Smooth muscle cell (in vitro differentiated cells): ENCODE results near the gene WAPL. TPM values are rescaled to one million over a fixed set of nuclear protein-coding genes. Genes with fewer than 3 reads are reported as not detected.

Experiments used
- DNase-seq: peaks from one replicate; lab custom pipeline; 2025; ENCODE audit not compliant: unreplicated experiment; lab: John Stamatoyannopoulos, UW
- H2AFZ ChIP-seq: fragments of 200-600 bp; sonication (generic); 2 replicates; pipeline ENCODE4 v1.6.0; 2016; ENCODE audit warnings: antibody characterized with exemption, low read depth, mild to moderate bottlenecking
- H3F3A ChIP-seq: fragments of 200-600 bp; sonication (generic); 2 replicates; pipeline ENCODE4 v1.6.0; 2017; ENCODE audit warnings: antibody characterized with exemption, low read depth
- H3K27ac ChIP-seq: fragments of 200-600 bp; sonication (generic); 2 replicates; pipeline ENCODE4 v1.5.1; 2016; ENCODE audit warnings: low read depth, mild to moderate bottlenecking
- H3K27me3 ChIP-seq: fragments of 200-600 bp; sonication (generic); 2 replicates; pipeline ENCODE4 v1.6.1; 2016; ENCODE audit warnings: low read depth, mild to moderate bottlenecking
- H3K36me3 ChIP-seq: fragments of 200-600 bp; sonication (generic); 2 replicates; pipeline ENCODE4 v1.5.1; 2016; ENCODE audit warnings: low read depth
- H3K4me1 ChIP-seq: fragments of 200-600 bp; sonication (generic); 2 replicates; pipeline ENCODE4 v1.5.1; 2016; ENCODE audit warnings: low read depth
- H3K4me2 ChIP-seq: fragments of 200-600 bp; sonication (generic); 2 replicates; pipeline ENCODE4 v1.6.0; 2016; ENCODE audit warnings: mild to moderate bottlenecking
- H3K4me3 ChIP-seq: fragments of 200-600 bp; sonication (generic); 2 replicates; pipeline ENCODE4 v1.5.1; 2016; ENCODE audit warnings: mild to moderate bottlenecking
- H3K79me2 ChIP-seq: fragments of 200-600 bp; sonication (generic); 2 replicates; pipeline ENCODE4 v1.6.0; 2016; ENCODE audit warnings: low read depth, mild to moderate bottlenecking
- H3K9ac ChIP-seq: fragments of 200-600 bp; sonication (generic); 2 replicates; pipeline ENCODE4 v1.6.0; 2016; ENCODE audit warnings: low read depth
- H3K9me3 ChIP-seq: fragments of 200-600 bp; sonication (generic); replicated peaks from 2 replicates; pipeline ENCODE4 v1.5.1; 2016; ENCODE audit warnings: low read depth
- H4K20me1 ChIP-seq: fragments of 200-600 bp; sonication (generic); 2 replicates; pipeline ENCODE4 v1.6.0; 2016; ENCODE audit warnings: low read depth
- WGBS: methylation state at CpG from one replicate; pipeline ENCODE4 v1.1.7; 2016; ENCODE audit warnings: low lambda C conversion rate; 5-methylcytosine and 5-hydroxymethylcytosine counted together
- polyA plus RNA-seq: library from polyadenylated mRNA; unstranded; fragments of >200 nt; fragmentation: Nextera tagmentation; extraction: Ambion mirVana; gene quantifications from 2 replicates; pipeline ENCODE4 v1.2.1, GENCODE V29; 2016
- total RNA-seq: library from RNA; depleted of rRNA; stranded (reverse); fragments of >200 nt; gene quantifications from 2 replicates; pipeline ENCODE4 v1.2.3, GENCODE V29; 2014
- TF ChIP-seq, protein P1 (sequence below): fragments of 200-600 bp; sonication (generic); IDR thresholded peaks from 2 replicates; pipeline ENCODE4 v1.5.1; 2017; ENCODE audit warnings: borderline replicate concordance, mild to moderate bottlenecking, antibody characterized with exemption; ENCODE audit not compliant: insufficient read depth, poor library complexity, severe bottlenecking

Gene WAPL
- total and polyA plus RNA-seq, 2 experiments from 2014 or later = 14.0 to 30.5 TPM

DNA sequence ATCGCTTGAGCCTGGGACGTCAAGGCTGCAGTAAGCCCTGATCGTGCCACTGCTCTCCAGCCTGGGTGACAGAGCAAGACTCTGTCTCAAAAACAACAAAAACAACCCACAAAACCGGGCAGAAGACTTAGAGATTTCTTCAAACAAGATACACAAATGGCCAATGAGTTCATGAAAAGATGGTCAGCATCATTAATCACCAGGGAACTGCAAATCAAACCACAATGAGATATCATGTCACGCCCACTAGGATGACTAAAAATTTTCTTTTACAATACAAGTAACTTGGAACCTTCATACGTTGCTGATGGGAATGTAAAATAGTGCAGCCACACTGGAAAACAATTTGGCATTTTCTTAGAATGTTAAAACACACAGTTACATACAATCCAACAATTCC is 77.7 kb downstream of the WAPL start:
- DNase-seq = no peak
- Histone ChIP-seq H3F3A (peaks cover 9% of the 10 kb centered on the region), H3K36me3 (peaks cover 12% of the 10 kb centered on the region), H3K4me2 (no peak overlapping the region), H2AFZ (no peak overlapping the region), H3K79me2 (peaks cover 5% of the 10 kb centered on the region), H3K9me3 (no peaks in the 10 kb centered on the region), H3K9ac (no peak overlapping the region), H3K4me1 (no peaks in the 10 kb centered on the region), H4K20me1 (no peaks in the 10 kb centered on the region), H3K4me3 (no peak overlapping the region), H3K27me3 (no peaks in the 10 kb centered on the region), H3K27ac (peak overlapping the region; percentile 98)
- TF ChIP-seq, protein P1, sequence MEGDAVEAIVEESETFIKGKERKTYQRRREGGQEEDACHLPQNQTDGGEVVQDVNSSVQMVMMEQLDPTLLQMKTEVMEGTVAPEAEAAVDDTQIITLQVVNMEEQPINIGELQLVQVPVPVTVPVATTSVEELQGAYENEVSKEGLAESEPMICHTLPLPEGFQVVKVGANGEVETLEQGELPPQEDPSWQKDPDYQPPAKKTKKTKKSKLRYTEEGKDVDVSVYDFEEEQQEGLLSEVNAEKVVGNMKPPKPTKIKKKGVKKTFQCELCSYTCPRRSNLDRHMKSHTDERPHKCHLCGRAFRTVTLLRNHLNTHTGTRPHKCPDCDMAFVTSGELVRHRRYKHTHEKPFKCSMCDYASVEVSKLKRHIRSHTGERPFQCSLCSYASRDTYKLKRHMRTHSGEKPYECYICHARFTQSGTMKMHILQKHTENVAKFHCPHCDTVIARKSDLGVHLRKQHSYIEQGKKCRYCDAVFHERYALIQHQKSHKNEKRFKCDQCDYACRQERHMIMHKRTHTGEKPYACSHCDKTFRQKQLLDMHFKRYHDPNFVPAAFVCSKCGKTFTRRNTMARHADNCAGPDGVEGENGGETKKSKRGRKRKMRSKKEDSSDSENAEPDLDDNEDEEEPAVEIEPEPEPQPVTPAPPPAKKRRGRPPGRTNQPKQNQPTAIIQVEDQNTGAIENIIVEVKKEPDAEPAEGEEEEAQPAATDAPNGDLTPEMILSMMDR = no peak
- WGBS = 69% methylated on average over 6 of the region's 6 CpGs

DNA sequence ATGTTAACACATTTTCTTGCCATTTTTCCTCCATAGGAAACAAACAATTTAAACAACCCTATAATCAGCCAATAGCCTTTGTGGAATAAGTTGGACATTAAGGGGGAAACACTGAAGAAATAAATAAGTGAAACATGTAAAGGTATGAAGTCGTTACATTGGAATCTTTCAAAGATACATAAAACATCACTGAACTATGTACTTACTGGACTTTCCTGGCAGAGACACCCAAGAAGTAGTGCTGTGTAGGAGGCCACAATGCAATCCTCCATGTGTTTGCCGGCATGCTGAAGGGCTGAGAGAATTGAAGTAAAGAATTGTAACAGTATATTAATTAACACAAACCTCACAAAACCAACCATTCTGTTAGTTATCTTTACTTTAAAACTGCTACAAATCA is 78.5 kb downstream of the WAPL start:
- Histone ChIP-seq H3K9me3 (no peaks in the 10 kb centered on the region), H3K79me2 (peaks cover 5% of the 10 kb centered on the region), H3K27ac (peak overlapping the region; percentile 98), H3K9ac (peak overlapping the region; percentile 9), H3K27me3 (no peaks in the 10 kb centered on the region), H3K4me2 (peak overlapping the region; percentile 8), H3F3A (peaks cover 9% of the 10 kb centered on the region), H3K4me3 (no peak overlapping the region), H3K4me1 (no peaks in the 10 kb centered on the region), H3K36me3 (peaks cover 7% of the 10 kb centered on the region), H2AFZ (no peak overlapping the region), H4K20me1 (no peaks in the 10 kb centered on the region)
- no peak for DNase-seq
- WGBS = 85% methylated on average over 2 of the region's 2 CpGs
- TF ChIP-seq, protein P1 = no peak

DNA sequence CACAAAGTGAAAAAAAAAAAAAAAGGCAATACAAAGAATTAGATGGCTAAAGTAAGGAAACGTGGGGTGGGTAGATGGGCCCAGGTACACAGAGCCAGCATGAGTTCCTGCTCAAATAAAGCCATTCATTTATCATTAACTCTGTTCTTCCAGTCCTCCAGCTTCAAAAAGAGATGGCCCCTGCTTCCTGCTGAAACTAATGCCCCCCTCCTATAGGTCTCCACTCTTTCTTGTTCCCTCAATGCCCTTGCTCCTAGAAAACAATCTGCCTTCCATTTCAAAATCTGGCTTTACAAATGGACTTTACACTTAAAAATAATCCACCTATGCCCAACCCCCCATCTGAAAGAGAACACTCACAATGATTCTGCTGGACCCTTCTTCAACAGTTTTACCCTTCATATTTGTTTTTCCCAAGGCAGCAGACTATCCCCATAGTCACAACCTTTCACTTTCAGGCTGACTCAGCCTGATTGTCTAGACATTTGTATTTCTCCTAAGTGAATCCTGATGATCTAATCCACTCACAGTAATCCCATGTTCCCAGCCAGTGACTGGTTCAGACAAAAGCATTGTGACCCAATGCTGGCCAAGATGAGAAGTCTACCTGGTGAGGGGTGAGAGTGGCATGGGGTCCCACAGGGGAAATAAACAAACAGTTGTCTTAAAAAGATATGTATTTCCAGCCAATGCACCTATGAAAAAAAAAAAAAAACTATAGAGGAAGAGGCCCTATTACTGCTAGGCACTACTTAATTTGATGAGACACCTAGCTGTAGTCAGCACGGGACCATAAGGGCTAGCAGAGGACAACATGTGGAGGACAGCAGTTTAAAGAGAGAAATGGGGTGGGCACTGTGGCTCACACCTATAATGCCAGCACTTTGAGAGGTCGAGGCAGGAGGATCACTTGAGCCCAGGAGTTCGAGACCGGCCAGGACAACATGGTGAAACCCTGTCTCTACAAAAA is 80.4 kb downstream of the WAPL start:
- Histone ChIP-seq H4K20me1 (no peaks in the 10 kb centered on the region), H3K9me3 (no peaks in the 10 kb centered on the region), H2AFZ (no peak overlapping the region), H3K36me3 (peaks cover 23% of the 10 kb centered on the region), H3K4me2 (peak overlapping the region; percentile 18), H3K4me1 (no peaks in the 10 kb centered on the region), H3K79me2 (peaks cover 1% of the 10 kb centered on the region), H3K27ac (peak overlapping the region; percentile 98), H3F3A (peaks cover 9% of the 10 kb centered on the region), H3K9ac (peak overlapping the region; percentile 89), H3K4me3 (no peak overlapping the region), H3K27me3 (no peaks in the 10 kb centered on the region)
- DNase-seq = no peak
- TF ChIP-seq, protein P1 = no peak
- 95% methylated on average over 5 of the region's 5 CpGs for WGBS
